Vagina (tissue), 2 donors: Measurements from ENCODE around the gene KCTD18. TPM values are rescaled to one million over a fixed set of nuclear protein-coding genes. Genes with fewer than 3 reads are reported as not detected.

ENCODE experiments used
- DNase-seq, 2 donors: peaks; one replicate each; pipeline ENCODE4 v3.0.0-alpha.2; 2017; ENCODE audit errors: extremely low spot score in 2 of 2
- H3K27ac ChIP-seq: fragments of 200-600 bp; sonication (generic); one replicate; pipeline ENCODE4 v1.5.1; 2019
- H3K27me3 ChIP-seq: fragments of 200-600 bp; sonication (generic); one replicate; pipeline ENCODE4 v1.5.1; 2019
- H3K36me3 ChIP-seq, 2 donors: fragments of 200-600 bp; sonication (generic); one replicate each; pipeline ENCODE4 v1.5.1; 2017 to 2019
- H3K4me1 ChIP-seq: fragments of 200-600 bp; sonication (generic); one replicate; pipeline ENCODE4 v1.5.1; 2019
- H3K4me3 ChIP-seq, 2 donors: fragments of 200-600 bp; sonication (generic); 1 replicate in 1 of 2; 2 replicates in 1 of 2; pipeline ENCODE4 v1.5.1; 2016 to 2019
- H3K9me3 ChIP-seq: fragments of 200-600 bp; sonication (generic); one replicate; pipeline ENCODE4 v1.5.1; 2019
- POLR2A ChIP-seq, 2 donors: fragments of 450-650 bp; IDR thresholded peaks; one replicate each; pipeline ENCODE4 v1.6.1; 2017; ENCODE audit warnings: antibody characterized with exemption in 2 of 2, mild to moderate bottlenecking in 2 of 2, moderate library complexity in 2 of 2
- POLR2AphosphoS5 ChIP-seq, 2 donors: sonication (generic); formaldehyde crosslinking; IDR thresholded peaks; one replicate each; pipeline ENCODE4 v1.9.0; 2017; ENCODE audit warnings: antibody characterized with exemption in 2 of 2, mild to moderate bottlenecking in 2 of 2, low read depth in 1 of 2; ENCODE audit not compliant: insufficient read depth in 1 of 2
- intact Hi-C: fragments of 100-400 bp; cut with DNase I; formaldehyde crosslinking; loops from one replicate; pipeline ENCODE4 v1.15.1; 2023
- total RNA-seq: library from RNA; depleted of rRNA; stranded (reverse); fragments of >200 nt; gene quantifications from one replicate; pipeline ENCODE4 v1.2.3, GENCODE V29; 2016
- TF ChIP-seq, protein P1 (sequence below), 3 experiments: fragments of 450-650 bp in 2 of 3; fragments of 200-600 bp in 1 of 3; sonication (generic) in 1 of 3; IDR thresholded peaks; one replicate each; pipeline ENCODE4 v1.5.1; 2017 to 2019; ENCODE audit warnings: antibody characterized with exemption in 3 of 3, mild to moderate bottlenecking in 2 of 3, moderate library complexity in 2 of 3

Gene KCTD18
- total RNA-seq, 1 donor from 2014 or later, result 16.9 TPM

DNA sequence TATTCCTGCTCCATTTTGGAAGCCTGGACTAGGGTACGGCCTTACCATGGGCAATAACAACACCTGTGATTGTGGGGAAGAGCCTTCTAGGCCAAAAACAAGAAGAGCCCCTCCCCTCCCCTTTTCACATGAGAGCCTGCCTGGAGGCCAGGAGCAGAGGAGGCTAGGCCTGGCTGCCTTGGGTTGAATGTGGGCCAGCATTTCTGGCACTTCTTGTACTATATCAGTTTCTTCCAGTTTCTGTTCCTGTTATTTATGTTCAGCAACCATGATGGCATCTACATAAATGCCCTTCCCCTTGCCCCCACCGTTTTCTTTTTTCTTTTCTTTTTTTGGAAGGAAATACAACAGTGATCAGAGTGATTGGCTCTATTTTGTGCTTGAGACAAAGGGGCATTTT, 58.4 kb downstream of the KCTD18 start:
- Histone ChIP-seq H3K36me3 (peaks cover 0 to 15% of the 10 kb centered on the region in 2 donors), H3K9me3 (no peaks in the 10 kb centered on the region), H3K27ac (no peak overlapping the region), H3K27me3 (no peaks in the 10 kb centered on the region), H3K4me1 (peaks cover 12% of the 10 kb centered on the region), H3K4me3 (no peak overlapping the region)
- no peak for DNase-seq
- no peak for TF ChIP-seq POLR2AphosphoS5 (IDR thresholded peaks at IDR 0.05; ENCODE audit: insufficient read depth in 1 of 2, low read depth in 1 of 2)
- TF ChIP-seq, protein P1, sequence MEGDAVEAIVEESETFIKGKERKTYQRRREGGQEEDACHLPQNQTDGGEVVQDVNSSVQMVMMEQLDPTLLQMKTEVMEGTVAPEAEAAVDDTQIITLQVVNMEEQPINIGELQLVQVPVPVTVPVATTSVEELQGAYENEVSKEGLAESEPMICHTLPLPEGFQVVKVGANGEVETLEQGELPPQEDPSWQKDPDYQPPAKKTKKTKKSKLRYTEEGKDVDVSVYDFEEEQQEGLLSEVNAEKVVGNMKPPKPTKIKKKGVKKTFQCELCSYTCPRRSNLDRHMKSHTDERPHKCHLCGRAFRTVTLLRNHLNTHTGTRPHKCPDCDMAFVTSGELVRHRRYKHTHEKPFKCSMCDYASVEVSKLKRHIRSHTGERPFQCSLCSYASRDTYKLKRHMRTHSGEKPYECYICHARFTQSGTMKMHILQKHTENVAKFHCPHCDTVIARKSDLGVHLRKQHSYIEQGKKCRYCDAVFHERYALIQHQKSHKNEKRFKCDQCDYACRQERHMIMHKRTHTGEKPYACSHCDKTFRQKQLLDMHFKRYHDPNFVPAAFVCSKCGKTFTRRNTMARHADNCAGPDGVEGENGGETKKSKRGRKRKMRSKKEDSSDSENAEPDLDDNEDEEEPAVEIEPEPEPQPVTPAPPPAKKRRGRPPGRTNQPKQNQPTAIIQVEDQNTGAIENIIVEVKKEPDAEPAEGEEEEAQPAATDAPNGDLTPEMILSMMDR (IDR thresholded peaks at IDR 0.05), result no peak
- no peak for TF ChIP-seq POLR2A (IDR thresholded peaks at IDR 0.05)
- intact Hi-C loops, result loop anchor here (10.0 kb wide), 1 partner anchor 147 kb away; the partner anchor contains the start of gene SPATS2L

- H3K27me3 ChIP-seq, result no peaks in the 10 kb centered on the region
- no peak overlapping the region for H3K27ac ChIP-seq
- DNase-seq, result no peak
- TF ChIP-seq, protein P1 (IDR thresholded peaks at IDR 0.05), result no peak
- no peak for TF ChIP-seq POLR2AphosphoS5 (IDR thresholded peaks at IDR 0.05; ENCODE audit: insufficient read depth in 1 of 2, low read depth in 1 of 2)
- H3K36me3 ChIP-seq, result peaks cover 0 to 16% of the 10 kb centered on the region in 2 donors
- intact Hi-C loops, result loop anchor here (10.0 kb wide), 1 partner anchor 145 kb away; the partner anchor contains the start of gene SPATS2L
- peaks cover 6% of the 10 kb centered on the region for H3K4me1 ChIP-seq
- no peaks in the 10 kb centered on the region for H3K9me3 ChIP-seq
- no peak overlapping the region for H3K4me3 ChIP-seq
These were observed 59.6 kb downstream of the KCTD18 start for GRCh38 chr2:200450288-200450687.

DNA sequence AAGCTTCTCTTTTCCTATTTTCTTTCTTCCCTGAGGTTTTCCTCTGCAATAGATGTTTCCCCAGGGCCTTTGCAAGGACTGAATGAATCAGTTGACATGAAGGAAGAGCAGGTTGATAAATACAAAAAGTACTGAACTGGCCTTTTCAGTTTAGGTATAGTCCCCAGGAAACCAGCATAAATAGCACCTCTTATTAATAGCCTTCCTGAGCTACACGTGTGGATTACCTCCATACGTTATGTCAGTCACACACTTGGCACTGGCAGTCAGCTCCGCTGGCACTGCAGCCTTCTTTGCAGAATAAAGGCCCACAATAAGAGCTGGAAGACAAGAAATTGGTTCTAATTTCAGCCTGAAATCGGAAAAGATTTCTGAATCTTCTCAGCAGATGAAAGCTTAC, 60.7 kb downstream of the KCTD18 start:
- H3K4me1 ChIP-seq, result peaks cover 11% of the 10 kb centered on the region
- no peaks in the 10 kb centered on the region for H3K9me3 ChIP-seq
- H3K27ac ChIP-seq, result no peak overlapping the region
- DNase-seq, result no peak
- TF ChIP-seq, protein P1 (IDR thresholded peaks at IDR 0.05), result no peak
- TF ChIP-seq POLR2AphosphoS5 (IDR thresholded peaks at IDR 0.05; ENCODE audit: insufficient read depth in 1 of 2, low read depth in 1 of 2) (no peak), POLR2A (IDR thresholded peaks at IDR 0.05) (no peak)
- H3K4me3 ChIP-seq, result no peak overlapping the region
- no peaks in the 10 kb centered on the region for H3K27me3 ChIP-seq
- intact Hi-C loops, result no loop called here
- H3K36me3 ChIP-seq, result peaks cover 0 to 16% of the 10 kb centered on the region in 2 donors

GRCh38 chr2:200448455-200448854, 61.4 kb downstream of the KCTD18 start:
- Histone ChIP-seq H3K4me3 (no peak overlapping the region), H3K27me3 (no peaks in the 10 kb centered on the region), H3K4me1 (peaks cover 17% of the 10 kb centered on the region), H3K36me3 (peaks cover 0 to 16% of the 10 kb centered on the region in 2 donors), H3K27ac (no peak overlapping the region), H3K9me3 (no peaks in the 10 kb centered on the region)
- DNase-seq, result no peak
- TF ChIP-seq, protein P1 (IDR thresholded peaks at IDR 0.05), result no peak
- TF ChIP-seq POLR2A (IDR thresholded peaks at IDR 0.05), result no peak
- intact Hi-C loops, result no loop called here

- Histone ChIP-seq H3K4me1 (peaks cover 23% of the 10 kb centered on the region), H3K9me3 (no peaks in the 10 kb centered on the region), H3K36me3 (peaks cover 0 to 16% of the 10 kb centered on the region in 2 donors), H3K27me3 (no peaks in the 10 kb centered on the region), H3K27ac (no peak overlapping the region), H3K4me3 (no peak overlapping the region)
- DNase-seq, result no peak
- TF ChIP-seq, protein P1 (IDR thresholded peaks at IDR 0.05), result no peak
- TF ChIP-seq POLR2AphosphoS5 (IDR thresholded peaks at IDR 0.05; ENCODE audit: insufficient read depth in 1 of 2, low read depth in 1 of 2) (no peak), POLR2A (IDR thresholded peaks at IDR 0.05) (no peak)
- intact Hi-C loops, result no loop called here
These were observed 62.6 kb downstream of the KCTD18 start for GRCh38 chr2:200447139-200447855.
